Measurements from ENCODE around the gene CLNK. TPM values are rescaled to one million over a fixed set of nuclear protein-coding genes. Genes with fewer than 3 reads are reported as not detected.

The CLNK gene
- total and polyA plus RNA-seq, 2 experiments from 2014 or later: not detected

- Histone ChIP-seq H3K36me3 (no peaks in the 10 kb centered on the region), H3K9me3 (ENCODE audit: low read depth) (no peaks in the 10 kb centered on the region), H3K4me3 (no peak overlapping the region), H3K27ac (no peak overlapping the region), H3K27me3 (no peaks in the 10 kb centered on the region), H3K4me1 (ENCODE audit: low read depth) (no peaks in the 10 kb centered on the region)
- no peak for TF ChIP-seq CTCF (IDR thresholded peaks at IDR 0.05; ENCODE audit: low read depth, low read length)
- DNase-seq (ENCODE audit: low read depth in 1 of 2, low spot score in 1 of 2): no peak
Measured at GRCh38 chr4:10643600-10644425, 40.8 kb downstream of the CLNK start.

- H3K27me3 ChIP-seq: no peaks in the 10 kb centered on the region
- H3K4me1 ChIP-seq (ENCODE audit: low read depth): no peaks in the 10 kb centered on the region
- no peak overlapping the region for H3K4me3 ChIP-seq
- H3K9me3 ChIP-seq (ENCODE audit: low read depth): no peaks in the 10 kb centered on the region
- no peak for DNase-seq (ENCODE audit: low read depth in 1 of 2, low spot score in 1 of 2)
- no peak overlapping the region for H3K27ac ChIP-seq
- no peak for TF ChIP-seq CTCF (IDR thresholded peaks at IDR 0.05; ENCODE audit: low read depth, low read length)
- H3K36me3 ChIP-seq: no peaks in the 10 kb centered on the region
Measured at GRCh38 chr4:10640561-10641201, 43.9 kb downstream of the CLNK start.

- TF ChIP-seq CTCF (IDR thresholded peaks at IDR 0.05; ENCODE audit: low read depth, low read length): no peak
- H3K4me1 ChIP-seq (ENCODE audit: low read depth): no peaks in the 10 kb centered on the region
- H3K36me3 ChIP-seq: no peaks in the 10 kb centered on the region
- no peaks in the 10 kb centered on the region for H3K27me3 ChIP-seq
- no peaks in the 10 kb centered on the region for H3K9me3 ChIP-seq (ENCODE audit: low read depth)
- H3K27ac ChIP-seq: no peak overlapping the region
- DNase-seq (ENCODE audit: low read depth in 1 of 2, low spot score in 1 of 2): no peak
- no peak overlapping the region for H3K4me3 ChIP-seq
Measured at GRCh38 chr4:10639664-10640063, 44.9 kb downstream of the CLNK start.

- Histone ChIP-seq H3K9me3 (ENCODE audit: low read depth) (no peaks in the 10 kb centered on the region), H3K27ac (no peak overlapping the region), H3K4me1 (ENCODE audit: low read depth) (no peaks in the 10 kb centered on the region), H3K36me3 (no peaks in the 10 kb centered on the region), H3K27me3 (no peaks in the 10 kb centered on the region), H3K4me3 (no peak overlapping the region)
- DNase-seq (ENCODE audit: low read depth in 1 of 2, low spot score in 1 of 2): no peak
- TF ChIP-seq CTCF (IDR thresholded peaks at IDR 0.05; ENCODE audit: low read depth, low read length): no peak
Measured at GRCh38 chr4:10639100-10639499, 45.5 kb downstream of the CLNK start.

GRCh38 chr4:10635091-10635490, 49.5 kb downstream of the CLNK start:
- H3K36me3 ChIP-seq: no peaks in the 10 kb centered on the region
- H3K27ac ChIP-seq: no peak overlapping the region
- TF ChIP-seq CTCF (IDR thresholded peaks at IDR 0.05; ENCODE audit: low read depth, low read length): no peak
- no peaks in the 10 kb centered on the region for H3K27me3 ChIP-seq
- H3K9me3 ChIP-seq (ENCODE audit: low read depth): no peaks in the 10 kb centered on the region
- no peak for DNase-seq (ENCODE audit: low read depth in 1 of 2, low spot score in 1 of 2)
- H3K4me3 ChIP-seq: no peak overlapping the region
- no peaks in the 10 kb centered on the region for H3K4me1 ChIP-seq (ENCODE audit: low read depth)
